GM21390 (cell line): ENCODE results near the gene C11orf42.

ENCODE experiments used
- ATAC-seq: cut with Tn5 transposase; IDR thresholded peaks from one replicate; pipeline ENCODE4 v1.9.1; 2021; ENCODE audit not compliant: unreplicated experiment

The C11orf42 gene

GRCh38 chr11:6205366-6205765 lies at the start of gene C11orf42:
Gene C11orf42, plus strand, starts transcription at chr11:6205557. Its CDS starts 59 bp downstream, at chr11:6205616.
- ATAC-seq: no peak

- no peak for ATAC-seq
Observed at GRCh38 chr11:6156628-6157359, 48.6 kb upstream of the C11orf42 start.

GRCh38 chr11:6170226-6170625 lies 35.1 kb upstream of the C11orf42 start, which contains the start of gene OR52B2:
Gene OR52B2, minus strand, starts transcription at chr11:6170326. Its CDS starts 0 bp downstream, at chr11:6170326.
- no peak for ATAC-seq

- ATAC-seq: no peak
Observed at GRCh38 chr11:6175440-6175839, 29.9 kb upstream of the C11orf42 start.

GRCh38 chr11:6191742-6192141 lies 13.6 kb upstream of the C11orf42 start:
- no peak for ATAC-seq

- no peak for ATAC-seq
Observed at GRCh38 chr11:6194065-6194581, 11.2 kb upstream of the C11orf42 start.

- ATAC-seq: no peak
Observed at GRCh38 chr11:6196396-6196795, 9.0 kb upstream of the C11orf42 start.

GRCh38 chr11:6197466-6198200 lies 7.7 kb upstream of the C11orf42 start:
- ATAC-seq: no peak

- no peak for ATAC-seq
Observed at GRCh38 chr11:6199174-6199810, 6.1 kb upstream of the C11orf42 start, which contains the start of gene OR52W1. Gene OR52W1, plus strand, starts transcription at chr11:6199224. Its CDS starts 0 bp downstream, at chr11:6199224.

- ATAC-seq: no peak
Observed at GRCh38 chr11:6200975-6201374, 4.4 kb upstream of the C11orf42 start.

GRCh38 chr11:6201481-6201880 lies 3.9 kb upstream of the C11orf42 start:
- no peak for ATAC-seq

GRCh38 chr11:6202041-6202440 lies 3.3 kb upstream of the C11orf42 start:
- ATAC-seq: no peak

- ATAC-seq: peak; percentile 71
Observed at GRCh38 chr11:6203327-6203726, 2.0 kb upstream of the C11orf42 start.

- no peak for ATAC-seq
Observed at GRCh38 chr11:6204706-6205105, 651 bp upstream of the C11orf42 start.

GRCh38 chr11:6206456-6207180 lies 1.3 kb downstream of the C11orf42 start:
- no peak for ATAC-seq

GRCh38 chr11:6209801-6210200 lies 4.4 kb downstream of the C11orf42 start:
- ATAC-seq: no peak

GRCh38 chr11:6210274-6210955 lies 5.1 kb downstream of the C11orf42 start:
- no peak for ATAC-seq

- ATAC-seq: no peak
Observed at GRCh38 chr11:6214530-6214929, 9.2 kb downstream of the C11orf42 start.

GRCh38 chr11:6216501-6216900 lies 11.1 kb downstream of the C11orf42 start:
- no peak for ATAC-seq

GRCh38 chr11:6217722-6218121 lies 12.4 kb downstream of the C11orf42 start:
- ATAC-seq: no peak
